IMR-90 (cell line): Measurements from ENCODE around the gene MGLL. TPM values are rescaled to one million over a fixed set of nuclear protein-coding genes. Genes with fewer than 3 reads are reported as not detected.

Experiments used
- ATAC-seq: fragments of 200-7000 bp; cut with Tn5 transposase; 2 replicates; pipeline ENCODE4 v1.9.1; 2020; ENCODE audit warnings: low read depth, mild to moderate bottlenecking, moderate library complexity
- BruUV-seq: library from RNA; stranded (reverse); fragments of 400-500 nt; replicated peaks from 2 replicates; lab custom pipeline; 2021; lab: Mats Ljungman, UMichigan
- CTCF ChIA-PET: fragments of 300-600 bp; formaldehyde crosslinking; extraction: SDS; loops from one replicate; lab custom pipeline; 2021; ENCODE audit warnings: antibody characterized with exemption; lab: Yijun Ruan, JAX
- POLR2A ChIA-PET: fragments of 300-600 bp; sonication (Branson Sonifier 250); formaldehyde crosslinking; loops from one replicate; lab custom pipeline; 2022; ENCODE audit warnings: antibody characterized with exemption; ENCODE audit not compliant: unreplicated experiment; lab: Charles Lee
- DNase-seq: peaks from one replicate; pipeline ENCODE4 v3.0.0; 2013
- H2AFZ ChIP-seq: replicated peaks from 2 replicates; pipeline ENCODE3; 2013; ENCODE audit warnings: low read length, mild to moderate bottlenecking; ENCODE audit not compliant: poor library complexity
- H2AK5ac ChIP-seq: 2 replicates; pipeline ENCODE4 v1.6.1; 2013; ENCODE audit warnings: low read depth, low read length, inconsistent platforms
- H2AK9ac ChIP-seq: replicated peaks from 2 replicates; pipeline ENCODE3; 2013; ENCODE audit warnings: mild to moderate bottlenecking, low read depth, low read length, moderate library complexity; ENCODE audit not compliant: poor library complexity
- H2BK120ac ChIP-seq: 2 replicates; pipeline ENCODE4 v1.6.1; 2013; ENCODE audit warnings: low read depth, low read length, inconsistent platforms
- H2BK15ac ChIP-seq: 3 replicates; pipeline ENCODE4 v1.6.1; 2013; ENCODE audit warnings: low read depth, low read length, inconsistent platforms
- H2BK20ac ChIP-seq: 2 replicates; pipeline ENCODE4 v1.6.1; 2013; ENCODE audit warnings: low read depth, mild to moderate bottlenecking, inconsistent platforms, low read length, moderate library complexity
- H2BK5ac ChIP-seq: 2 replicates; pipeline ENCODE4 v1.6.1; 2013; ENCODE audit warnings: mild to moderate bottlenecking, low read depth, low read length, inconsistent platforms; ENCODE audit not compliant: poor library complexity, severe bottlenecking
- H3K14ac ChIP-seq: replicated peaks from 2 replicates; pipeline ENCODE4 v1.6.1; 2013; ENCODE audit warnings: low read depth, low read length, inconsistent platforms
- H3K18ac ChIP-seq: 2 replicates; pipeline ENCODE4 v1.6.1; 2013; ENCODE audit warnings: low read depth, low read length, control low read depth
- H3K23ac ChIP-seq: 2 replicates; pipeline ENCODE4 v1.6.1; 2013; ENCODE audit warnings: low read depth, low read length, inconsistent platforms
- H3K27ac ChIP-seq: 2 replicates; pipeline ENCODE4 v1.5.1; 2013; ENCODE audit warnings: mild to moderate bottlenecking, control low read depth, low read length; ENCODE audit not compliant: insufficient read depth
- H3K27me3 ChIP-seq: 2 replicates; pipeline ENCODE4 v1.6.1; 2013; ENCODE audit warnings: low read length; ENCODE audit not compliant: control insufficient read depth, insufficient read depth
- H3K36me3 ChIP-seq: 2 replicates; pipeline ENCODE4 v1.6.1; 2013; ENCODE audit warnings: low read length, mixed read lengths; ENCODE audit not compliant: control insufficient read depth, insufficient read depth
- H3K4ac ChIP-seq: 2 replicates; pipeline ENCODE4 v1.6.1; 2013; ENCODE audit warnings: low read depth, low read length, inconsistent platforms
- H3K4me1 ChIP-seq: 2 replicates; pipeline ENCODE4 v1.6.1; 2013; ENCODE audit warnings: low read length, mixed read lengths; ENCODE audit not compliant: control insufficient read depth, insufficient read depth
- H3K4me2 ChIP-seq: 2 replicates; pipeline ENCODE4 v1.6.1; 2013; ENCODE audit warnings: low read depth, mild to moderate bottlenecking, control low read depth, low read length, moderate library complexity
- H3K4me3 ChIP-seq: 2 replicates; pipeline ENCODE4 v1.5.1; 2013; ENCODE audit warnings: low read depth, mild to moderate bottlenecking, control low read depth, low read length, moderate library complexity; ENCODE audit not compliant: insufficient read depth
- H3K56ac ChIP-seq: 2 replicates; pipeline ENCODE4 v1.6.1; 2013; ENCODE audit warnings: low read length, inconsistent platforms; ENCODE audit not compliant: insufficient read depth; ENCODE audit errors: extremely low read depth
- H3K79me1 ChIP-seq, 2 experiments: 2 replicates each; pipeline ENCODE4 v1.6.1; 2013; ENCODE audit warnings: low read length in 2 of 2, inconsistent platforms in 1 of 2, low read depth in 1 of 2
- H3K9ac ChIP-seq: 2 replicates; pipeline ENCODE4 v1.6.1; 2013; ENCODE audit warnings: low read depth, low read length, control low read depth
- H3K9me1 ChIP-seq: 2 replicates; pipeline ENCODE4 v1.6.1; 2013; ENCODE audit warnings: low read length, inconsistent platforms; ENCODE audit not compliant: insufficient read depth
- H3K9me3 ChIP-seq: 2 replicates; pipeline ENCODE4 v1.6.1; 2013; ENCODE audit warnings: low read length; ENCODE audit not compliant: control insufficient read depth, insufficient read depth
- H4K20me1 ChIP-seq: 2 replicates; pipeline ENCODE4 v1.6.1; 2013; ENCODE audit warnings: low read length, inconsistent platforms; ENCODE audit not compliant: insufficient read depth
- H4K5ac ChIP-seq: 2 replicates; pipeline ENCODE4 v1.6.1; 2013; ENCODE audit warnings: mild to moderate bottlenecking, low read depth, low read length, control low read depth
- H4K8ac ChIP-seq, 2 experiments: 2 replicates each; pipeline ENCODE4 v1.6.1; 2013; ENCODE audit warnings: low read depth in 2 of 2, low read length in 2 of 2, control low read depth in 1 of 2, inconsistent platforms in 1 of 2
- H4K91ac ChIP-seq: 2 replicates; pipeline ENCODE4 v1.6.1; 2013; ENCODE audit warnings: low read depth, low read length, inconsistent platforms; ENCODE audit not compliant: insufficient read depth
- BHLHE40 ChIP-seq: fragments of 150-350 bp; IDR thresholded peaks from 2 replicates; pipeline ENCODE4 v1.6.1; 2016; ENCODE audit warnings: mild to moderate bottlenecking, low read depth, low read length
- CEBPB ChIP-seq: IDR thresholded peaks from 2 replicates; pipeline ENCODE4 v1.6.1; 2012; ENCODE audit warnings: low read depth, low read length, improper control_type of control experiment
- CHD1 ChIP-seq: IDR thresholded peaks from 2 replicates; pipeline ENCODE4 v1.6.1; 2012; ENCODE audit warnings: low read depth, low read length, improper control_type of control experiment
- FOS ChIP-seq: fragments of 150-350 bp; IDR thresholded peaks from 2 replicates; pipeline ENCODE4 v1.6.1; 2016; ENCODE audit warnings: low read depth, low read length
- MAFK ChIP-seq: IDR thresholded peaks from 2 replicates; pipeline ENCODE4 v1.6.1; 2012; ENCODE audit warnings: low read depth, low read length, improper control_type of control experiment
- MAZ ChIP-seq: IDR thresholded peaks from 2 replicates; pipeline ENCODE4 v1.6.1; 2012; ENCODE audit warnings: low read depth, mild to moderate bottlenecking, low read length, improper control_type of control experiment, moderate library complexity, borderline replicate concordance
- MXI1 ChIP-seq: IDR thresholded peaks from 2 replicates; pipeline ENCODE4 v1.6.1; 2012; ENCODE audit warnings: low read depth, mild to moderate bottlenecking, low read length, moderate library complexity, borderline replicate concordance
- POLR2A ChIP-seq: IDR thresholded peaks from 2 replicates; pipeline ENCODE4 v1.6.1; 2012; ENCODE audit warnings: mild to moderate bottlenecking, low read depth, low read length
- RAD21 ChIP-seq: IDR thresholded peaks from 2 replicates; pipeline ENCODE4 v1.6.1; 2012; ENCODE audit warnings: low read length, improper control_type of control experiment
- RCOR1 ChIP-seq: IDR thresholded peaks from 2 replicates; pipeline ENCODE4 v1.6.1; 2012; ENCODE audit warnings: mild to moderate bottlenecking, low read length, improper control_type of control experiment; ENCODE audit not compliant: insufficient replicate concordance
- RFX5 ChIP-seq: IDR thresholded peaks from 2 replicates; pipeline ENCODE4 v1.8.0; 2012; ENCODE audit warnings: low read depth, mild to moderate bottlenecking, low read length, moderate library complexity
- SMC3 ChIP-seq: fragments of 150-350 bp; IDR thresholded peaks from 2 replicates; pipeline ENCODE4 v1.6.1; 2016; ENCODE audit warnings: low read depth, mild to moderate bottlenecking, antibody characterized with exemption, low read length, moderate library complexity
- WGBS, 2 experiments: methylation state at CpG; one replicate each; pipeline versions ENCODE4 v1.1.5 to v1.1.7; 2013; ENCODE audit warnings: missing lambda C conversion rate in 2 of 2; ENCODE audit not compliant: insufficient read length in 1 of 2; ENCODE audit errors: extremely low coverage in 2 of 2; 5-methylcytosine and 5-hydroxymethylcytosine counted together
- dilution Hi-C: fragments of 300-500 bp; cut with HindIII; formaldehyde crosslinking; loops from one replicate; pipeline ENCODE4 v1.14.3; 2018; ENCODE audit warnings: low sequenced_read_pairs; ENCODE audit not compliant: unreplicated experiment
- in situ Hi-C: fragments of 300-500 bp; cut with MboI; formaldehyde crosslinking; loops from 3 replicates; pipeline ENCODE4 v1.14.3; 2019; ENCODE audit warnings: low sequenced_read_pairs, inconsistent platforms, mixed read lengths
- intact Hi-C: fragments of 100-400 bp; cut with micrococcal nuclease; formaldehyde crosslinking; loops from 2 replicates; pipeline ENCODE4 v1.10.0; 2022
- polyA plus RNA-seq, 3 experiments: library from polyadenylated mRNA; depleted of rRNA; stranded (reverse); fragments of >200 nt; gene quantifications; 2 replicates each; pipeline ENCODE4 v1.2.3, GENCODE V29; 2012; ENCODE audit warnings: low replicate concordance in 1 of 3
- total RNA-seq: library from RNA; depleted of rRNA; stranded (reverse); fragments of >200 nt; gene quantifications from 2 replicates; pipeline ENCODE4 v1.2.3, GENCODE V29; 2012
- TF ChIP-seq, protein P1 (sequence below): fragments of 150-350 bp; IDR thresholded peaks from 2 replicates; pipeline ENCODE4 v1.6.1; 2017; ENCODE audit warnings: mild to moderate bottlenecking, antibody characterized with exemption, low read length, low read depth
- TF ChIP-seq, protein P2 (sequence below): conservative IDR thresholded peaks from 2 replicates; pipeline ENCODE4 v1.5.1; 2012; ENCODE audit warnings: mild to moderate bottlenecking, low read depth, low read length, improper control_type of control experiment
- TF ChIP-seq, protein P3 (sequence below): fragments of 150-350 bp; IDR thresholded peaks from 2 replicates; pipeline ENCODE4 v1.6.1; 2016; ENCODE audit warnings: low read depth, mild to moderate bottlenecking, low read length, moderate library complexity, borderline replicate concordance

Gene MGLL
- total and polyA plus RNA-seq, 2 of the 4 experiments (the other 2 are of a cell fraction): 23.7 to 60.6 TPM

DNA sequence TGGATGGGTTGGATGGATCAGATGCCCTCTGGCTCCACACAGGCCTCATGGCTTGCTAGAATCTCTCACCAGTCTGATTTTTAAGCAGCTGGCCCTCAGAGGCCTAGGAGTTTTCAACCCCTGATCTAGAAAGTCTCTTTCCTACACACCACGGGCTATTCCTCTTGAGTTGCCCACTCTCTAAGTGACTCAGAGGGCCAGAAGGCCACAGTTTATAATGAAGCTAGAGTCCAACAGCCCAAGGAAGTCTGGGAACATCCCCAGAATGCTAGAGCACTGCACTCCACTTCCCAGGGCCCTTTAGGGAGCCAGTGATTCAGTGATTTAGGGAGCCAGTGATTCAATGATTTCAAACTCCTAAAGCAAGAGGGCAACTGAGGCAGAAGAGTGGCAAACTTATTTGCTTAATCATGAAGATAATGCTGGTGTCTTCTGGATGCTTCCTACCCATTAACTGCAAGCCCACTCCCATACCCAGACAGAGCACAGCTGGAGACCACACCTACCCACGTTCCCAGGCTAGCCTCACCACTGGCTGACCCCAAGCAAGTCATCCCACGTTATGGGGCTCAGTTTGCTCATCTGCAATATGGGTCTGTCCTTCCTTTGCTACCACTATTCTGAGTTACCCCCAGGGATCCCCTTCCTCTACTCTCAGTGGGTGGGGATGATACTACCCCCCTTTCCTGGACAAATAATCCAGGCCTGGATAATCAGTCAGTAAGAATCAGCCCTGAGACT lies 112.8 kb downstream of the MGLL start:
- peak; percentile 80 for ATAC-seq
- CTCF ChIA-PET: interaction anchor here (0.8 kb wide), 1 partner anchor 102 kb away, joined by 3 read pairs; no protein-coding TSS in a partner anchor
- TF ChIP-seq, protein P1, sequence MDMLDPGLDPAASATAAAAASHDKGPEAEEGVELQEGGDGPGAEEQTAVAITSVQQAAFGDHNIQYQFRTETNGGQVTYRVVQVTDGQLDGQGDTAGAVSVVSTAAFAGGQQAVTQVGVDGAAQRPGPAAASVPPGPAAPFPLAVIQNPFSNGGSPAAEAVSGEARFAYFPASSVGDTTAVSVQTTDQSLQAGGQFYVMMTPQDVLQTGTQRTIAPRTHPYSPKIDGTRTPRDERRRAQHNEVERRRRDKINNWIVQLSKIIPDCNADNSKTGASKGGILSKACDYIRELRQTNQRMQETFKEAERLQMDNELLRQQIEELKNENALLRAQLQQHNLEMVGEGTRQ: no peak
- no peak for TF ChIP-seq SMC3
- TF ChIP-seq CHD1: no peak
- TF ChIP-seq MAFK: no peak
- TF ChIP-seq, protein P2, sequence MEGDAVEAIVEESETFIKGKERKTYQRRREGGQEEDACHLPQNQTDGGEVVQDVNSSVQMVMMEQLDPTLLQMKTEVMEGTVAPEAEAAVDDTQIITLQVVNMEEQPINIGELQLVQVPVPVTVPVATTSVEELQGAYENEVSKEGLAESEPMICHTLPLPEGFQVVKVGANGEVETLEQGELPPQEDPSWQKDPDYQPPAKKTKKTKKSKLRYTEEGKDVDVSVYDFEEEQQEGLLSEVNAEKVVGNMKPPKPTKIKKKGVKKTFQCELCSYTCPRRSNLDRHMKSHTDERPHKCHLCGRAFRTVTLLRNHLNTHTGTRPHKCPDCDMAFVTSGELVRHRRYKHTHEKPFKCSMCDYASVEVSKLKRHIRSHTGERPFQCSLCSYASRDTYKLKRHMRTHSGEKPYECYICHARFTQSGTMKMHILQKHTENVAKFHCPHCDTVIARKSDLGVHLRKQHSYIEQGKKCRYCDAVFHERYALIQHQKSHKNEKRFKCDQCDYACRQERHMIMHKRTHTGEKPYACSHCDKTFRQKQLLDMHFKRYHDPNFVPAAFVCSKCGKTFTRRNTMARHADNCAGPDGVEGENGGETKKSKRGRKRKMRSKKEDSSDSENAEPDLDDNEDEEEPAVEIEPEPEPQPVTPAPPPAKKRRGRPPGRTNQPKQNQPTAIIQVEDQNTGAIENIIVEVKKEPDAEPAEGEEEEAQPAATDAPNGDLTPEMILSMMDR: no peak
- no peak for TF ChIP-seq RFX5
- TF ChIP-seq BHLHE40: no peak
- TF ChIP-seq CEBPB: no peak
- TF ChIP-seq RCOR1: no peak
- TF ChIP-seq, protein P3, sequence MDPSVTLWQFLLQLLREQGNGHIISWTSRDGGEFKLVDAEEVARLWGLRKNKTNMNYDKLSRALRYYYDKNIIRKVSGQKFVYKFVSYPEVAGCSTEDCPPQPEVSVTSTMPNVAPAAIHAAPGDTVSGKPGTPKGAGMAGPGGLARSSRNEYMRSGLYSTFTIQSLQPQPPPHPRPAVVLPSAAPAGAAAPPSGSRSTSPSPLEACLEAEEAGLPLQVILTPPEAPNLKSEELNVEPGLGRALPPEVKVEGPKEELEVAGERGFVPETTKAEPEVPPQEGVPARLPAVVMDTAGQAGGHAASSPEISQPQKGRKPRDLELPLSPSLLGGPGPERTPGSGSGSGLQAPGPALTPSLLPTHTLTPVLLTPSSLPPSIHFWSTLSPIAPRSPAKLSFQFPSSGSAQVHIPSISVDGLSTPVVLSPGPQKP: no peak
- no peak for TF ChIP-seq POLR2A
- TF ChIP-seq MAZ: no peak
- no peak for TF ChIP-seq MXI1
- no peak for TF ChIP-seq RAD21
- no peak for TF ChIP-seq FOS

More for the DNA sequence above, 112.8 kb downstream of the MGLL start:
- Histone ChIP-seq H3K4me2 (no peak overlapping the region), H2AK9ac (no peak overlapping the region), H2BK5ac (peak overlapping the region; percentile 35), H3K23ac (no peak overlapping the region), H4K8ac (peak overlapping the region in 1 of 2 experiments; percentile 19; a peak in 1 of 4 replicates), H4K20me1 (no peaks in the 10 kb centered on the region), H3K9me1 (peaks cover 12% of the 10 kb centered on the region), H3K27me3 (no peaks in the 10 kb centered on the region), H3K9me3 (no peaks in the 10 kb centered on the region), H2BK120ac (no peak overlapping the region), H2AFZ (peak overlapping the region; percentile 25), H3K4me3 (no peak overlapping the region), H3K36me3 (peaks cover 12% of the 10 kb centered on the region), H2AK5ac (no peak overlapping the region; the same call in 1 of the 2 replicates), H4K91ac (no peak overlapping the region), H3K18ac (peak overlapping the region; percentile 28; the same call in 1 of the 2 replicates), H3K4me1 (peaks cover 5% of the 10 kb centered on the region; the same call in 1 of the 2 replicates), H2BK20ac (no peak overlapping the region), H3K27ac (no peak overlapping the region), H3K79me1 (peaks cover 10 to 46% of the 10 kb centered on the region in 2 experiments), H3K4ac (no peak overlapping the region), H3K56ac (no peak overlapping the region), H4K5ac (no peak overlapping the region), H3K14ac (no peak overlapping the region; the same call in 1 of the 2 replicates), H2BK15ac (peak overlapping the region; percentile 27; the same call in 1 of the 3 replicates), H3K9ac (no peak overlapping the region)
- POLR2A ChIA-PET: no interaction called here
- intact Hi-C loops: no loop called here
- dilution Hi-C loops: no loop called here
- no TSS peak for BruUV-seq
- 40% methylated on average over 2 of the region's 3 CpGs; no CpG with 5 or more reads in 1 of the 2 experiments for whole genome bisulfite sequencing, 2 experiments
- in situ Hi-C loops: no loop called here
- DNase-seq: peak; percentile 66
